Measurements from ENCODE around the gene RNF2.

Gene RNF2

DNA sequence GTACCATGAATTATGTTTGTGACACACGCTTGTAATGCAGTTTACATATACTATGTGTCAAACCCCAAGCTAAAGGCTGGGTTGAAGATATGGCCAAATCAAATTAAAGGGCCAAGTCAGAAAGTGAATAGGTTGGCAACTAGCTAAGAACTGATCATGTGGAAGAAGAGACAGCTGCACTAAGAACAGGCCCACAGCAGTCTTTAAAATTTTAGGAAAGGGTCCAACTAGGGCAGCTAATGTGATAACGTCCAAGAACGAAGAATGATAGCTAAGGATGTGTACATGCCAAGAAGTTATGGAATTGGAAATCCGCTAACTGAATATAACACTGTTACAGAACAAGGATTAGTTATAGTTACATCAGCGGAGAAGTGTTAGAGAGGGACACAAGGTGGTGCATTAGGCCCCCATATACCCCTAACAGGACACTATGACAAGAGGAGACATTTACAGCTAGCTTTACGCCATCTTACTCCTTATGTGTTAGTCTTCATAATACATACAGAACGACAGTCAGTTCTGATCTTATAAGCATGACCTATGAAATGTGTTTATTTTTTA lies 6.5 kb upstream of the RNF2 start:
- H3K9me3 Mint-ChIP-seq, result no peaks in the 10 kb centered on the region
- H3K27ac Mint-ChIP-seq (ENCODE audit: low read depth), result no peak overlapping the region
- no peak overlapping the region for H3K4me3 Mint-ChIP-seq
- no peaks in the 10 kb centered on the region for H3K4me1 Mint-ChIP-seq
- DNase-seq (ENCODE audit: low spot score in 2 of 2) (no peak), ATAC-seq (replicated peaks; ENCODE audit: extremely low read depth, poor library complexity, severe bottlenecking) (no peak)
- H3K27me3 Mint-ChIP-seq, result no peaks in the 10 kb centered on the region
- no peaks in the 10 kb centered on the region for H3K36me3 Mint-ChIP-seq (ENCODE audit: insufficient read depth)

- Mint-ChIP-seq H3K4me3 (no peak overlapping the region), H3K27me3 (no peaks in the 10 kb centered on the region)
- no peak for DNase-seq (ENCODE audit: low spot score in 2 of 2)
These were observed 5.5 kb upstream of the RNF2 start for GRCh38 chr1:185039726-185040407.

GRCh38 chr1:185040408-185040735 lies 5.0 kb upstream of the RNF2 start:
- Mint-ChIP-seq H3K4me3 (no peak overlapping the region), H3K27me3 (no peaks in the 10 kb centered on the region)

More at GRCh38 chr1:185039726-185040407, 5.5 kb upstream of the RNF2 start:
- Mint-ChIP-seq H3K27ac (ENCODE audit: low read depth) (no peak overlapping the region), H3K36me3 (ENCODE audit: insufficient read depth) (peaks cover 3% of the 10 kb centered on the region), H3K9me3 (no peaks in the 10 kb centered on the region), H3K4me1 (peaks cover 7% of the 10 kb centered on the region)
- ATAC-seq (replicated peaks; ENCODE audit: extremely low read depth, poor library complexity, severe bottlenecking), result no peak

DNA sequence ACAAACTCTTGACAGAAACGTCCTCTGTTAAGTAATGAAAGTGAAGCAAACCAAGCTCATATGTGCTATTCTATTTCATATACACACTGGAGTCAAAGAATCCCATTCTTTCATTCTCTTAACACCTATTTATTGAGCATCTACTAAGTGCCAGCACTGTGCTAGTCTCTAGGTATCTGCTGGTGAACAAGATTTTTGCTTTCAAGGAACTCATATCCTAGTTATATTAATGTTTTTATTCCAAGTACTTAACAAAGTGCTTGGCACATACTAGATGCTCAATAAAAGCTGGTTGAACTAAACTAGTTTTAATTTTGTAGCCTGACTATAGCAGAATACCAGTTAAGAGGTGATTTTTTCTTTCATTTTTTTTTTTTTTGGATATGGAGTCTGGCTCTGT lies 3.6 kb upstream of the RNF2 start:
- H3K27me3 Mint-ChIP-seq, result no peaks in the 10 kb centered on the region
- H3K36me3 Mint-ChIP-seq (ENCODE audit: insufficient read depth), result peaks cover 4% of the 10 kb centered on the region
- H3K27ac Mint-ChIP-seq (ENCODE audit: low read depth), result no peak overlapping the region
- H3K9me3 Mint-ChIP-seq, result no peaks in the 10 kb centered on the region
- H3K4me1 Mint-ChIP-seq, result peaks cover 17% of the 10 kb centered on the region
- H3K4me3 Mint-ChIP-seq, result no peak overlapping the region
- ATAC-seq (replicated peaks; ENCODE audit: extremely low read depth, poor library complexity, severe bottlenecking) (no peak), DNase-seq (ENCODE audit: low spot score in 2 of 2) (no peak)

More at GRCh38 chr1:185040408-185040735, 5.0 kb upstream of the RNF2 start:
- no peak overlapping the region for H3K27ac Mint-ChIP-seq (ENCODE audit: low read depth)
- peaks cover 8% of the 10 kb centered on the region for H3K4me1 Mint-ChIP-seq
- no peaks in the 10 kb centered on the region for H3K9me3 Mint-ChIP-seq
- H3K36me3 Mint-ChIP-seq (ENCODE audit: insufficient read depth), result peaks cover 4% of the 10 kb centered on the region
- DNase-seq (ENCODE audit: low spot score in 2 of 2) (no peak), ATAC-seq (replicated peaks; ENCODE audit: extremely low read depth, poor library complexity, severe bottlenecking) (no peak)

GRCh38 chr1:185042737-185043136 lies 2.6 kb upstream of the RNF2 start:
- DNase-seq (ENCODE audit: low spot score in 2 of 2) (no peak), ATAC-seq (replicated peaks; ENCODE audit: extremely low read depth, poor library complexity, severe bottlenecking) (no peak)
- no peak overlapping the region for H3K27ac Mint-ChIP-seq (ENCODE audit: low read depth)
- no peaks in the 10 kb centered on the region for H3K9me3 Mint-ChIP-seq
- peaks cover 23% of the 10 kb centered on the region for H3K4me1 Mint-ChIP-seq
- H3K27me3 Mint-ChIP-seq, result no peaks in the 10 kb centered on the region
- no peak overlapping the region for H3K4me3 Mint-ChIP-seq
- peaks cover 4% of the 10 kb centered on the region for H3K36me3 Mint-ChIP-seq (ENCODE audit: insufficient read depth)

DNA sequence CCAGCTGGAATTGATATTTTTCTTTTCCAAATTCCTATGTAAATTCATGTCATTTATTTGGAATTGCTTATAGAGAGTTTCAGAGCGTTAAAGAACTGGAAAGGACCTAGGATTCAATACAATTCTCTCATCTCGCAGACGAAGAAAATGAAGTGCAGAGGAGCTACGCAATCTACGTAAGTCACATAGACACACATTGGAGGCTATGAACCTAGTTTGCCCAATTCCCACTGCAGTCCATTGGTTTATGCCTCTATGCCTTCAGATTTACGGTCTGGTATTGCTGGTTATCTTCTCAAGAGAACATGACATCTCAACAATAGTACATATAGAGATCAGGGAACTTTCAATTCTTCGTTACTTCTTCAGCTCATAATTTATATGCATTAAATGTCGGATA lies 971 bp upstream of the RNF2 start:
- ATAC-seq (replicated peaks; ENCODE audit: extremely low read depth, poor library complexity, severe bottlenecking), result no peak

GRCh38 chr1:185045814-185046492 lies 595 bp downstream of the RNF2 start:
- H3K4me1 Mint-ChIP-seq, result peaks cover 52% of the 10 kb centered on the region
- no peaks in the 10 kb centered on the region for H3K9me3 Mint-ChIP-seq
- peak overlapping the region; percentile 71 for H3K27ac Mint-ChIP-seq (ENCODE audit: low read depth)
- peak; percentile 26 for ATAC-seq (replicated peaks; ENCODE audit: extremely low read depth, poor library complexity, severe bottlenecking)
- no peaks in the 10 kb centered on the region for H3K27me3 Mint-ChIP-seq
- no peak for DNase-seq (ENCODE audit: low spot score in 2 of 2)
- H3K4me3 Mint-ChIP-seq, result peak overlapping the region; percentile 96
- H3K36me3 Mint-ChIP-seq (ENCODE audit: insufficient read depth), result peaks cover 4% of the 10 kb centered on the region

More for the DNA sequence above, 971 bp upstream of the RNF2 start:
- Mint-ChIP-seq H3K27me3 (no peaks in the 10 kb centered on the region), H3K4me1 (peaks cover 37% of the 10 kb centered on the region), H3K36me3 (ENCODE audit: insufficient read depth) (peaks cover 4% of the 10 kb centered on the region), H3K27ac (ENCODE audit: low read depth) (peak overlapping the region; percentile 71), H3K9me3 (no peaks in the 10 kb centered on the region), H3K4me3 (peak overlapping the region; percentile 96)
- no peak for DNase-seq (ENCODE audit: low spot score in 2 of 2)

- Mint-ChIP-seq H3K36me3 (ENCODE audit: insufficient read depth) (peaks cover 4% of the 10 kb centered on the region), H3K27ac (ENCODE audit: low read depth) (peak overlapping the region; percentile 71), H3K4me3 (peak overlapping the region; percentile 96), H3K27me3 (no peaks in the 10 kb centered on the region), H3K9me3 (no peaks in the 10 kb centered on the region), H3K4me1 (peaks cover 57% of the 10 kb centered on the region)
- DNase-seq (ENCODE audit: low spot score in 2 of 2) (no peak), ATAC-seq (replicated peaks; ENCODE audit: extremely low read depth, poor library complexity, severe bottlenecking) (no peak)
These were observed 1.3 kb downstream of the RNF2 start for GRCh38 chr1:185046668-185047067.

DNA sequence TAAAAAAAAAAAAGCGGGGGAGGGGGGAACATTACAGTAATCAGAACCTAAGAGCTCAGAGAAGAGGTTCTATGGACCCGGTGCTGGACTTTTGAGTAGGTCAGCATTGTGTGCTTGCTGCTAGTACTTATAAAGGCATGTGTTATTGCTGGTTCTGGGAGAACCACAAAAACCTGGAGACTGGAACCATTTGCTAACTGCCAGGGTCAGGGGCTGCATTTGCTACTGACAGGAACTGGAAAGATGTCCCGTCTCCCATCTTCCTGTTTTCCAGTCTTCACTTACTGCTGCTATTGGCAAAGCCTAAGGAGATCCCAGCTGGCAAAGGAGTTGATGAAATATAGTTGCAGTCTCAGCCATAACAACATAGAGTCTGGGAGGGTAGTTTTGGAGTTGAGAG lies 4.3 kb downstream of the RNF2 start:
- DNase-seq (ENCODE audit: low spot score in 2 of 2), result no peak
- Mint-ChIP-seq H3K36me3 (ENCODE audit: insufficient read depth) (peaks cover 5% of the 10 kb centered on the region), H3K4me3 (no peak overlapping the region), H3K27me3 (no peaks in the 10 kb centered on the region), H3K9me3 (no peaks in the 10 kb centered on the region), H3K27ac (ENCODE audit: low read depth) (no peak overlapping the region), H3K4me1 (peaks cover 65% of the 10 kb centered on the region)
- ATAC-seq (replicated peaks; ENCODE audit: extremely low read depth, poor library complexity, severe bottlenecking), result no peak

DNA sequence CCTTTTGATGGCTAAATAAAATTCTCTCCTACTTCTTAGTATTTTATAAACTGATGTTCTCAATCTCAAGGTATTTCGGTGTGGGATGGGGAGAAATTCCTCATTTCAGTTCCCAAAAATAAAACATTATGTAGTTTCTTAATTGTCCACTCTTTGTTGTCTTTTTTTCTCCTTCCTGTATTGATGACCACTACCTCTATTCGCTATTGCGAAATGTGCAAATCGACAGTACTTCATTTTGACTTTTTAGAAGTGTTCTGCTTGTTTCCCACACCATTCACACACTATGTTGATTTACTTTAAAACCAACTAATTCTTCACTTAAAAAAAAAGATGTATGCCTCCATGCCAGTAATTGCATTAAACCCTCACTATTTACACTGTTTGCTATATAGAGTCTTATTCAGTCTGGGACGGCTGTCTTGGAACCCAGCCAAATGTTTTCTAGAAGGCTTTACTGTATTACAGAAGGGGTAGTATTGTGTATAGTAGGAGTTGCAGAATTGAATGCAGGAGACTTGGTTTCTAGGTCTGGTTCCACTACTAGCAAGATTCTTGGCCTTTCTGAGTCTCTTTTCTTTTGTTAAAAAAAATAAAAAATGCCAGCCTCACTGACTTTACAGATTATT lies 5.6 kb downstream of the RNF2 start:
- Mint-ChIP-seq H3K9me3 (no peaks in the 10 kb centered on the region), H3K36me3 (ENCODE audit: insufficient read depth) (peaks cover 3% of the 10 kb centered on the region), H3K27me3 (no peaks in the 10 kb centered on the region), H3K27ac (ENCODE audit: low read depth) (no peak overlapping the region), H3K4me3 (no peak overlapping the region), H3K4me1 (peaks cover 61% of the 10 kb centered on the region)
- no peak for ATAC-seq (replicated peaks; ENCODE audit: extremely low read depth, poor library complexity, severe bottlenecking)
- DNase-seq (ENCODE audit: low spot score in 2 of 2), result no peak

GRCh38 chr1:185053204-185053603 lies 7.8 kb downstream of the RNF2 start:
- Mint-ChIP-seq H3K27ac (ENCODE audit: low read depth) (no peak overlapping the region), H3K4me3 (no peak overlapping the region), H3K4me1 (peaks cover 50% of the 10 kb centered on the region), H3K36me3 (ENCODE audit: insufficient read depth) (peaks cover 3% of the 10 kb centered on the region), H3K9me3 (no peaks in the 10 kb centered on the region), H3K27me3 (no peaks in the 10 kb centered on the region)
- DNase-seq (ENCODE audit: low spot score in 2 of 2) (no peak), ATAC-seq (replicated peaks; ENCODE audit: extremely low read depth, poor library complexity, severe bottlenecking) (no peak)

- no peak overlapping the region for H3K27ac Mint-ChIP-seq (ENCODE audit: low read depth)
- DNase-seq (ENCODE audit: low spot score in 2 of 2) (no peak), ATAC-seq (replicated peaks; ENCODE audit: extremely low read depth, poor library complexity, severe bottlenecking) (no peak)
- H3K27me3 Mint-ChIP-seq, result no peaks in the 10 kb centered on the region
- H3K36me3 Mint-ChIP-seq (ENCODE audit: insufficient read depth), result peaks cover 3% of the 10 kb centered on the region
- no peak overlapping the region for H3K4me3 Mint-ChIP-seq
- H3K9me3 Mint-ChIP-seq, result no peaks in the 10 kb centered on the region
- H3K4me1 Mint-ChIP-seq, result peaks cover 43% of the 10 kb centered on the region
These were observed 9.2 kb downstream of the RNF2 start for GRCh38 chr1:185054365-185055060.
